TTC549 (cell line): ENCODE measurements around the gene ATP8A2.
"Not testable (repeated sequence)": the region's sequence is repeated elsewhere in the genome, so short reads cannot be mapped to it uniquely, and the experiment has no call there.

Source experiments
- FAIRE-seq: peaks from 2 replicates; lab custom pipeline; 2012; peaks lifted over from hg19 to GRCh38; lab: Jason Lieb, UNC

Gene ATP8A2

GRCh38 chr13:25463496-25463895, 91.7 kb downstream of the ATP8A2 start:
- no peak for FAIRE-seq

GRCh38 chr13:25466880-25467279, 95.1 kb downstream of the ATP8A2 start:
- no peak for FAIRE-seq

- FAIRE-seq, result no peak
Observed at GRCh38 chr13:25468325-25469168, 96.8 kb downstream of the ATP8A2 start.

- no peak for FAIRE-seq
Observed at GRCh38 chr13:25469169-25469525, 97.4 kb downstream of the ATP8A2 start.

- FAIRE-seq, result no peak
Observed at GRCh38 chr13:25473864-25474263, 102.1 kb downstream of the ATP8A2 start.

- FAIRE-seq, result no peak
Observed at GRCh38 chr13:25478186-25478585, 106.4 kb downstream of the ATP8A2 start.

GRCh38 chr13:25489238-25489637, 117.5 kb downstream of the ATP8A2 start:
- no peak for FAIRE-seq

GRCh38 chr13:25490236-25490635, 118.5 kb downstream of the ATP8A2 start:
- FAIRE-seq, result no peak

GRCh38 chr13:25493931-25494640, 122.3 kb downstream of the ATP8A2 start:
- FAIRE-seq, result no peak

- FAIRE-seq, result no peak
Observed at GRCh38 chr13:25494698-25495411, 123.1 kb downstream of the ATP8A2 start.

GRCh38 chr13:25501231-25501630, 129.5 kb downstream of the ATP8A2 start:
- FAIRE-seq, result no peak

- FAIRE-seq, result no peak
Observed at GRCh38 chr13:25502031-25502430, 130.3 kb downstream of the ATP8A2 start.

- FAIRE-seq, result no peak
Observed at GRCh38 chr13:25502551-25502950, 130.8 kb downstream of the ATP8A2 start.

- FAIRE-seq, result no peak
Observed at GRCh38 chr13:25503856-25504255, 132.1 kb downstream of the ATP8A2 start.

GRCh38 chr13:25507841-25508240, 136.1 kb downstream of the ATP8A2 start:
- FAIRE-seq, result no peak

- not testable (repeated sequence) for FAIRE-seq
Observed at GRCh38 chr13:25513060-25513459, 141.3 kb downstream of the ATP8A2 start.

GRCh38 chr13:25518441-25518840, 146.7 kb downstream of the ATP8A2 start:
- no peak for FAIRE-seq

GRCh38 chr13:25525884-25526283, 154.1 kb downstream of the ATP8A2 start:
- no peak for FAIRE-seq

- no peak for FAIRE-seq
Observed at GRCh38 chr13:25528266-25528665, 156.5 kb downstream of the ATP8A2 start.

- no peak for FAIRE-seq
Observed at GRCh38 chr13:25529425-25529824, 157.7 kb downstream of the ATP8A2 start.

GRCh38 chr13:25538276-25538675, 166.5 kb downstream of the ATP8A2 start:
- FAIRE-seq, result no peak

GRCh38 chr13:25541434-25542123, 169.8 kb downstream of the ATP8A2 start:
- FAIRE-seq, result no peak
